K562 (cell line): ENCODE data around the gene FSTL4.

Source experiments
- ELF4 ChIP-seq: fragments of 450-650 bp; formaldehyde crosslinking; IDR thresholded peaks from 2 replicates; pipeline ENCODE4 v1.4.0; 2022; ENCODE audit warnings: missing genetic modification characterization
- L3MBTL2 ChIP-seq: fragments of 450-650 bp; IDR thresholded peaks from 2 replicates; pipeline ENCODE4 v1.6.1; 2016; ENCODE audit warnings: mild to moderate bottlenecking, moderate library complexity
- POLR2AphosphoS5 ChIP-seq: IDR thresholded peaks from 2 replicates; pipeline ENCODE4 v1.6.1; 2011; ENCODE audit warnings: mild to moderate bottlenecking, low read depth, low read length, moderate library complexity; ENCODE audit not compliant: control insufficient read depth, insufficient read depth
- ZNF57 ChIP-seq: fragments of 450-650 bp; formaldehyde crosslinking; IDR thresholded peaks from 2 replicates; pipeline ENCODE4 v1.4.0; 2020; ENCODE audit warnings: mild to moderate bottlenecking, moderate library complexity
- ZNF696 ChIP-seq: fragments of 250-450 bp; sonication (Bioruptor Pico); conservative IDR thresholded peaks from 2 replicates; pipeline ENCODE4 v1.4.0; 2020; ENCODE audit warnings: mild to moderate bottlenecking, moderate library complexity

- TF ChIP-seq L3MBTL2 (no peak), POLR2AphosphoS5 (no peak), ZNF57 (CRISPR knock-in tag) (no peak), ELF4 (CRISPR knock-in tag) (no peak), ZNF696 (CRISPR knock-in tag) (no peak)
Measured at GRCh38 chr5:133362438-133362837, 249.9 kb downstream of the FSTL4 start.
